ENCODE results near the gene TMPRSS9. TPM values are rescaled to one million over a fixed set of nuclear protein-coding genes. Genes with fewer than 3 reads are reported as not detected.
"Not testable (repeated sequence)": the region's sequence is repeated elsewhere in the genome, so short reads cannot be mapped to it uniquely, and the experiment has no call there.

TMPRSS9 gene
- total RNA-seq, 1 experiment from 2014 or later, result not detected

DNA sequence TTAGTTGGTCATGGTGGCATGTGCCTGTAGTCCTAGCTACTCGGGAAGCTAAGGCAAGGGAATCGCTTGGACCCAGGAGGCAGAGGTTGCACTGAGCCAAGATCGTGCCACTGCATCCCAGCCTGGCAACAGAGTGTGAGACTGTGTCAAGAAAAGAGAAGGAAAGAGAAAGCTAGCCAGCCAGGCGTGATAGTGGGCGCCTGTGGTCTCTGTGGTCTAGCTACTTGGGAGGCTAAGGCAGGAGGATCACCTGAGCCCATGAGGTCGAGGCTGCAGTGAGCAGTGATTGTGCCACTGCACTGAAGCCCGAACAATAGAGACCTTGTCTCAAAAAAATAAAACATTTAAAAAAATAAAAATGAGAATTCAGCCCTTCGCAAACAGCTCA, 34.0 kb downstream of the TMPRSS9 start:
- Histone ChIP-seq H3K4me2 (ENCODE audit: low read length) (no peak overlapping the region), H2AFZ (ENCODE audit: low read length) (no peak overlapping the region), H3F3A (ENCODE audit: low read length, unreplicated experiment) (no peaks in the 10 kb centered on the region), H3K9me2 (replicated peaks; ENCODE audit: low read length) (no peaks in the 10 kb centered on the region), H3K79me2 (ENCODE audit: low read length) (no peaks in the 10 kb centered on the region), H3K27ac (ENCODE audit: low read length) (no peak overlapping the region), H3K4me3 (ENCODE audit: low read length) (no peak overlapping the region), H3K36me3 (ENCODE audit: low read depth, low read length) (no peaks in the 10 kb centered on the region), H3K9ac (ENCODE audit: low read length) (no peak overlapping the region), H3K27me3 (ENCODE audit: low read length) (no peaks in the 10 kb centered on the region), H3K9me3 (ENCODE audit: low read length) (no peaks in the 10 kb centered on the region), H4K20me1 (ENCODE audit: low read length) (no peaks in the 10 kb centered on the region), H3K4me1 (ENCODE audit: insufficient read depth, low read length) (no peaks in the 10 kb centered on the region)
- BruUV-seq (replicated peaks), result no TSS peak
- TF ChIP-seq EZH2 (IDR thresholded peaks at IDR 0.05; ENCODE audit: low read length, unreplicated experiment), result no peak
- TF ChIP-seq EZH2phosphoT487 (IDR thresholded peaks at IDR 0.05; ENCODE audit: borderline replicate concordance, low read length), result no peak
- TF ChIP-seq CTCF (conservative IDR thresholded peaks at IDR 0.05; ENCODE audit: low read depth, low read length), result no peak
- intact Hi-C loops (cut with micrococcal nuclease), result no loop called here
- POLR2A ChIA-PET (ENCODE audit: unreplicated experiment), result no interaction called here
- CTCF ChIA-PET, result interaction anchor here (0.6 kb wide), 1 partner anchor 10 kb away, joined by 4 read pairs; no protein-coding TSS in a partner anchor
- ATAC-seq (no peak), DNase-seq (no peak)

DNA sequence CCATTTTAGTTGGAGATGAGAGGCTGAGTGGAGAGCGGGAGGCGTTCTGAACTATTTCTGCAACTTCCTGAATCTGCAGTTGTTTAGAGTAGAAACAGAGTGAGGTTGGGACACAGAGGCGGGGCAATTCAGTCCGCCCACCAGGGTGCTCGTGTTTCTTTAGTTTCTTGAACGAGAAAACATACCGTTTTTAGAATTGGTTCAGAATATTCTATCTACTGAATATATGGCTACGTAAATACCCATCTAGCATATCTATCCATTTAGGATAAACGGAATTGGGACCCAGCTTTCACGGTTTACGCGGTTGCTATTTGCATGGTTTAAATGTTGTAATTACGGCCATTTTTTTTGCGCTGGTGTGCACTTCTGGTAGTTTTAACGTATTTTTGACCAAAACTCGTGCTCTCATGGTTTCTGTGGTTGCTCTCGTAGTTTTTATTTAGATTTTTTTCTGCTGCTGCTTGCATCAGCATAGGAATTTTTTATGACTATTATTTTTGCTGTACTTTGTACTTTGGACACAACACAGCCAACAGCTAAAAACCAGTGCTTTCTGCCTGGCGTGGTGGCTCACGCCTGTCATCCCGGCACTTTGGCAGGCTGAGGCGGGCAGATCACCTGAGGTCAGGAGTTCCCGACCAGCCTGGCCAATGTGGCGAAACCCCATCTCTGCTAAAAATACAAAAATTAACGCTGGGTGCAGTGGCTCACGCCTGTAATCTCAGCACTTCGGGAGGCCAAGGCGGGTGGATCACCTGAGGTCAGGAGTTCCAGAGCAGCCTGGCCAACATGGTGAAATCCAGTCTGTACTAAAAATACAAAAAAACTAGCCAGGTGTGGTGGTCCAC, 34.6 kb downstream of the TMPRSS9 start:
- no peaks in the 10 kb centered on the region for H3F3A ChIP-seq (ENCODE audit: low read length, unreplicated experiment)
- H3K4me1 ChIP-seq (ENCODE audit: insufficient read depth, low read length), result no peaks in the 10 kb centered on the region
- no TSS peak for BruUV-seq (replicated peaks)
- ChIA-PET CTCF (no interaction called here), POLR2A (ENCODE audit: unreplicated experiment) (no interaction called here)
- no peak overlapping the region for H3K4me2 ChIP-seq (ENCODE audit: low read length)
- H3K9ac ChIP-seq (ENCODE audit: low read length), result no peak overlapping the region
- H3K9me3 ChIP-seq (ENCODE audit: low read length), result no peaks in the 10 kb centered on the region
- intact Hi-C loops (cut with micrococcal nuclease), result no loop called here
- H3K27me3 ChIP-seq (ENCODE audit: low read length), result no peaks in the 10 kb centered on the region
- no peaks in the 10 kb centered on the region for H3K79me2 ChIP-seq (ENCODE audit: low read length)
- H3K4me3 ChIP-seq (ENCODE audit: low read length), result no peak overlapping the region
- no peak overlapping the region for H3K27ac ChIP-seq (ENCODE audit: low read length)
- ATAC-seq (no peak), DNase-seq (no peak)
- H4K20me1 ChIP-seq (ENCODE audit: low read length), result no peaks in the 10 kb centered on the region
- no peak overlapping the region for H2AFZ ChIP-seq (ENCODE audit: low read length)
- H3K9me2 ChIP-seq (replicated peaks; ENCODE audit: low read length), result no peaks in the 10 kb centered on the region
- TF ChIP-seq EZH2 (IDR thresholded peaks at IDR 0.05; ENCODE audit: low read length, unreplicated experiment) (no peak), EZH2phosphoT487 (IDR thresholded peaks at IDR 0.05; ENCODE audit: borderline replicate concordance, low read length) (no peak), CTCF (conservative IDR thresholded peaks at IDR 0.05; ENCODE audit: low read depth, low read length) (no peak)
- H3K36me3 ChIP-seq (ENCODE audit: low read depth, low read length), result no peaks in the 10 kb centered on the region

DNA sequence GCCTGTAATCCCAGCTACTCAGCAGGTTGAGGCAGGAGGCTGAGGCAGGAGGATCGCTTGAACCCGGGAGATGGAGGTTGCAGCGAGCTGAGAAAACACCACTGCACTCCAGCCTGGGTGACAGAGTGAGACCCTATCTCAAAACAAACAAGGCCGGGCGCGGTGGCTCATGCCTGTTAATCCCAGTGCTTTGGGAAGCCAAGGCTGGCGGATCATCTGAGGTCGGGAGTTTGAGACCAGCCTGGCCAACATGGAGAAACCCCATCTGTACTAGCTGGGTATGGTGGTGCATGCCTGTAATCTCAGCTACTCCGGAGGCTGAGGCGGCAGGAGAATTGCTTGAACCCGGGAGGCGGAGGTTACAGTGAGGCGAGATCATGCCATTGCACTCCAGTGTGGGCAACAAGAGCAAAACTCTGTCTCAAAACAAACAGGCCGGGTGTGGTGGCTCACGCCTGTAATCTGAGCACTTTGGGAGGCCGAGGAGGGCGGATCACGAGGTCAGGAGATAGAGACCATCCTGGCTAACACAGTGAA, 35.3 kb downstream of the TMPRSS9 start:
- H3K9me2 ChIP-seq (replicated peaks; ENCODE audit: low read length); H3K4me1 ChIP-seq (ENCODE audit: insufficient read depth, low read length); POLR2A ChIA-PET (ENCODE audit: unreplicated experiment); H2AFZ ChIP-seq (ENCODE audit: low read length); H3K4me3 ChIP-seq (ENCODE audit: low read length); BruUV-seq (replicated peaks); H3K9me3 ChIP-seq (ENCODE audit: low read length); H3F3A ChIP-seq (ENCODE audit: low read length, unreplicated experiment); H3K27me3 ChIP-seq (ENCODE audit: low read length); H3K36me3 ChIP-seq (ENCODE audit: low read depth, low read length); DNase-seq; H3K9ac ChIP-seq (ENCODE audit: low read length); H3K79me2 ChIP-seq (ENCODE audit: low read length); H4K20me1 ChIP-seq (ENCODE audit: low read length); intact Hi-C loops (cut with micrococcal nuclease); H3K27ac ChIP-seq (ENCODE audit: low read length); H3K4me2 ChIP-seq (ENCODE audit: low read length): not testable (repeated sequence)
- CTCF ChIA-PET, result interaction anchor here (0.6 kb wide), 1 partner anchor 354 kb away, joined by 3 read pairs; no protein-coding TSS in a partner anchor
- peak; percentile 38 for ATAC-seq

GRCh38 chr19:2397173-2397572, 37.1 kb downstream of the TMPRSS9 start:
- BruUV-seq (replicated peaks); H3K36me3 ChIP-seq (ENCODE audit: low read depth, low read length); H3K4me1 ChIP-seq (ENCODE audit: insufficient read depth, low read length); DNase-seq; H3K9me2 ChIP-seq (replicated peaks; ENCODE audit: low read length); H3K4me3 ChIP-seq (ENCODE audit: low read length); H3K9me3 ChIP-seq (ENCODE audit: low read length); H3K79me2 ChIP-seq (ENCODE audit: low read length); POLR2A ChIA-PET (ENCODE audit: unreplicated experiment); H4K20me1 ChIP-seq (ENCODE audit: low read length); ATAC-seq; H2AFZ ChIP-seq (ENCODE audit: low read length); H3K27me3 ChIP-seq (ENCODE audit: low read length); intact Hi-C loops (cut with micrococcal nuclease); H3F3A ChIP-seq (ENCODE audit: low read length, unreplicated experiment); CTCF ChIA-PET; H3K4me2 ChIP-seq (ENCODE audit: low read length); H3K27ac ChIP-seq (ENCODE audit: low read length); H3K9ac ChIP-seq (ENCODE audit: low read length): not testable (repeated sequence)

Data from PC-3 (cell line).